ENCODE results near the gene ZNF827. TPM values are rescaled to one million over a fixed set of nuclear protein-coding genes. Genes with fewer than 3 reads are reported as not detected.
"Not testable (repeated sequence)": the region's sequence is repeated elsewhere in the genome, so short reads cannot be mapped to it uniquely, and the experiment has no call there.

ZNF827 gene
- total RNA-seq, 1 experiment from 2014 or later, result 1.8 TPM

DNA sequence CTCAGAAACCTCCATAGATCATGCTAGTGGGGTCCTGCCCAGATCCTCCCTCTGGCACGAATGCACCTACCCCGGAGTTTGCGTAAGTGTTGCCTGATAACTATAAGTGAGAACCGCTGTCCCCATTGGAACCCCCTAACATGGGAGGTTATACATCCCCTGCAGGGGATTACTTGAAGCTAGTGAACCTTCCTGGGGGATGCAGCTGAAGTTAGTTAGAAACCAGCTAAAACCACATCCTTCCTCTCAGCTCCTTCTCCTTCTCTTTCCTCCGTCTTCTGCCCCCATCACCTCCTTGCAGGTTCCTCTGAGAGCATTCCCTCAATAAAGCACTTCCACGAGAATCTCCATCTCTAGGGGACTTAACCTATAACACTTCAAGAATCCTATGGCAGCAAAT lies 95.0 kb downstream of the ZNF827 start:
- DNase-seq (ENCODE audit: low read depth), result no peak
- in situ Hi-C loops (cut with HindIII; ENCODE audit: low pct_unique_long_range_greater_than_20kb, low sequenced_read_pairs), result no loop called here

DNA sequence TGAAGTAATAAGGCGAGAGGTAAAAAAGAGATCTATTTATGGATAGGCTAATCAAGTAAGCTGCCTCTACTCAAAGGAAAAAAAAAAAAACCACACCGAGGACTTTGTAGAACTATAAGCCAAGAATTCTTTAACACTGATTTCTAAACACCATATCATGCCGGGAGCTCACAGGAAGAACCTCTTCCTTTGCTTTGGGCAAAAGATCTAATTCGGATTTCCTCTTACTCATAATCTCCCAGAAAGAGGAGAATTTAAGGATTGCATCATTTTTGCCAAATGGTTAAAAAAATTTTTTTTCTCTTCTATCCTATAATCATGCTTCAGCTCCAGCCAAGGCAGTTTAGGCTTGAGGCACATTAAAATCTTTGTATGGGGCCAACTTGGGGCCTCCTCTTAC lies 95.5 kb downstream of the ZNF827 start:
- in situ Hi-C loops (cut with HindIII; ENCODE audit: low pct_unique_long_range_greater_than_20kb, low sequenced_read_pairs), result no loop called here
- DNase-seq (ENCODE audit: low read depth), result no peak

DNA sequence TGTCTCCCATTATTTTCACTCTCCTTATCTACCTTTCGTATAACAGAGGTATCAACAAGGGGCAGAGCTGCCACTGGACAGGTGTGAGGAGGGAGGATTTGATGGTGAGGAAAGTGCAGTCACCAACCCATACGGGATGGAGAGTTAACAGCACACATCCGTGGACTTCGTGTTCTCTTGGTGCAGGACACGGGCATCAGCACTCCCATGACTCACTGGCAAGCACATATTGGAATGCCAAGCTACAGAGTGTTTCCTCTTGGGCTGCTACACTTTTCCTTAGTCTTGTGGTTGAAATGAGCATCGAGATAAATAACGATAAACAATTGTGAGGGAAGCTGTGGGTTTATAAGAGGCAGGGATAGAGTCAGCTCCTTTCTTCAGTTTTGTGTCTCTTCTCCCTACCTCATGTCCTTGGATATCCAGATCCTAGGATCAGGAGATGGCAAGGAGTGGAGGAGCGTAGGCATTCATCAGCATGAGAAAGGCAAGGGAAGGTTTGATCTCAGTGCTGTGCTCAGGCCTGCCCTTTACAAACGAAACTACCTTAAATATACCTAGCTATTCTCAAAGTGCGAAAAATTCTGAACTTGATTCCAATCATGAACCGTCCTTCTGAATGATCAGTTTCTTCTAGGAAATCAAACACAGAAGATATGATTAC lies 96.3 kb downstream of the ZNF827 start:
- DNase-seq (ENCODE audit: low read depth), result no peak
- in situ Hi-C loops (cut with HindIII; ENCODE audit: low pct_unique_long_range_greater_than_20kb, low sequenced_read_pairs), result no loop called here

DNA sequence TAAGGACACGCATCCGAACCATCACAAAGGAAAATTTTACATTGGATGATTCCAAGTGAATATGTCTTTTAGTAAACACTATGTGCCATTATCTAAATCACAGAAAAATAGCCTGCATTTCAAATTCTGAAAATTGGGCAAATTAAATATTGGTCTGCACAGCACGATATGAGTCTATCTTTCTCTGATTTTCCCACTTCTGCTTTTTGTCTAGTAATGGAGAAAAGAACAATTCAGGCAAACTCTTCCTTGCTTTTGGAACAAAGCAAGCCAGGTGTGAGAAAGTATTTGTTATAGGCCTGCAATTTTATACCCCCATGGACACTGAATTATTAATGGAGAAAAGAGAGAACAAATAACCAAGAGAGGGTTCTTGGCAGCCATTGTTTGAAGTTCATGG lies 97.8 kb downstream of the ZNF827 start:
- DNase-seq (ENCODE audit: low read depth), result no peak
- in situ Hi-C loops (cut with HindIII; ENCODE audit: low pct_unique_long_range_greater_than_20kb, low sequenced_read_pairs), result no loop called here

DNA sequence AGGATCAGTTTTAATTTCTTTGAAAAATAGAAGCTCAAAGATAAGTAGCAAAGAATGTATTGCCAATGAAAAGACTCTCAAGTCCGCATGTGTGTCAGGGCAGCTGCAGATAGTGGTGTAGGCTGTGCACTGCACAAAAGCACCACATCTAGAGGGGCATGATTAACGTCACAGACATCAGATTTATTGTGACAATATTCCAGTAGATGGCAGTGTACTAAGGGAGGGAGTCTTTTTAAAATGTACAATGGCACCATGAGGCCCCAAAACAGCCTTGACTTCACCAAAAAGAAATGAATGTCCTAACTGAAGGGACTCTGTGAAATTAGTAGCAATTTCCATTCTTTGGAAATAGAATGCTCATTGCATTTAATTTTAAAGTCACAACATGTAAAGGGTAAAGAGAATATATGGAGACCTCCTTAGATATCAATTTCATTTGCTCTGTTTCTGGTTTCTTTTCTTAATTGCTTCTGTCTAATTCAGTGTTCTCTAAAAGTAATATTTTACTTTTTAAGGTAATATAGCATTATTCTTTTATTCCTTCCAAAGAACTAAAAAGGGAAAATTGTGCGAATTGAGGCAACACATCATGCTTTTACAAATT lies 98.4 kb downstream of the ZNF827 start:
- peak; percentile 56 for DNase-seq (ENCODE audit: low read depth)
- in situ Hi-C loops (cut with HindIII; ENCODE audit: low pct_unique_long_range_greater_than_20kb, low sequenced_read_pairs), result no loop called here

DNA sequence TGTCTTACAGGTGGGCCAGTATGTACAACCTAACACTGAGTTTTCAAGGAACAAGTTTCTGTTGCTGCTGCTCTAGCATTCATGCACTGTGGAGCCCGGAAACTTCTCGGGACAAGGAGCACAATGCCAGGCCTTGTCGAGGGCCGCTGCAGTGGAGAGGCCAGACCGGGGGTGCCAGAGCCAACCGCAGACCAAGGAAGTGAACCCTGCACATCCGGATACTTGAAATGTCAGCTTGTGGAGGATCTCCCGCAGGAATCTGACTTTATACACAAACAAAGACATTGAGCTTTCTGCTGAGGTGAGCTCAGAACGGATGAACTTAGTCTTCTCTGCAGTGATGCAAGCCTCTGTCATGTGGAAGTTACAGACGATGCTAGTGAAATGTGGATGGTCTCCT lies 99.5 kb downstream of the ZNF827 start:
- DNase-seq (ENCODE audit: low read depth), result no peak
- in situ Hi-C loops (cut with HindIII; ENCODE audit: low pct_unique_long_range_greater_than_20kb, low sequenced_read_pairs), result no loop called here

DNA sequence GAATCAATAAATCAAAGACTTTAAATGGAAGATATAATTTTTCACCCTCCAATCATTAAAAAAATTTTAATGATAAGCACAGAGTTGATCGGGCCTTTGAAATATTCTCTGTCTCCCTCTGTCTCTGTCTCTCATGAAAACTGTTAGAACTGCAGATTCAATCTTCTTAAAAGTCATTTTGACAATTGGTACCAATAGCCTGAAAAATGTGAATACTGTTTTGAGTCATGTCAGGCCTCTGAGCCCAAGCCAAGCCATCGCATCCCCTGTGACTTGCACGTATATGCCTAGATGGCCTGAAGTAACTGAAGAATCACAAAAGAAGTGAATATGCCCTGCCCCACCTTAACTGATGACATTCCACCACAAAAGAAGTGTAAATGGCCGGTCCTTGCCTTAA lies 106.2 kb downstream of the ZNF827 start:
- in situ Hi-C loops (cut with HindIII; ENCODE audit: low pct_unique_long_range_greater_than_20kb, low sequenced_read_pairs); DNase-seq (ENCODE audit: low read depth): not testable (repeated sequence)

DNA sequence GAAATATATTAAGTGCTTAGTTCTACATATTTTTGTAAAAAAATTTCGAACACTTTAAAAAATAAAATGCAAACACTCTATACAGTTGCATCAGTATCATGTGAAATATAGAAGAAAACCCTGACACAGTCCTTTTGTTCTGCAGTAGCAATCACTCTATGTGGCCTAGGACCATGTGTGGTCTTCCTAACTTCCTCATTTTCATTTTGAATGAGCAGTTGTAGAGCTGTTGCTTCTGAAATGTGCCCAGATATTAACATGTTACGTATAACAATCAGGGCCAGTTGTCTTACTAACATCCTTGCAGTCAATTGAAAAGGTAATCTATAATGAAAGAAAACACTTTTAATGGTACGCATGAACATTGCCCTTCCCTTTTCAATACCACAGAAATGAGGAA lies 107.9 kb downstream of the ZNF827 start:
- in situ Hi-C loops (cut with HindIII; ENCODE audit: low pct_unique_long_range_greater_than_20kb, low sequenced_read_pairs), result no loop called here
- no peak for DNase-seq (ENCODE audit: low read depth)

DNA sequence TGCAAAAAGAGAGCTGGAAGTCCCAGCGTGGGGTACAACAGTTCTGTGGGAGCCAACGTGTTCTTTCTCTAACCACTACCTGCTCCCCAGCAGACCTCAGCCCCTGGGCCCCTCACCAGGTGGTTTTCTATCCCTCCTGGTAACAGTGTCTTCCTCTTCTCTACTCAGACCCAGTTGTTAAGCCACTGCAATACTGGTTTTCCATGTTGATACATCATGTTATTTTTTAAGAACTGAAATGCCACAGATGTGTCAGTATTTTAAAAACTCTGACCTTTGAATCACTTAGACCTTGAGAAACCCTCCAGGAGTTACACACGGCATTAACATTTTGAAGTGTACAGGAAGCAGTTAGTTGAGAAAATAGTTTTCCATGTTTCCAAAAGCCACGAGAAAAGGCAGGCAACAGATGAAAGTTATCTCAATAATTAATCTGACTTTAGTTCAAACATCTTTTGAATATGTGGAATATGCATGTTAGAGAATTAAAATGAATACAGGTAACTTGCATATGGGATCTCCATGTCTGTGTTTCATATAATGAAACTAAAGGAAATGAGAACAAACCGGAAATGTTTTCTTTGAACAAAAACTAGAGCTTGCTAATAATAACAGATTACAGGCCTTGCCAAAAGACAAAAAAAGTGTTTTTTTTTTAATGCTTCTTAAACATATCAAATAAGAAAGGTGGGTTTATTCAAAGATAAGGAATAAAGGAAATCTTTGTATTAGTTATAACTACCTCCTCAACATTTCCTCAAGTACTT lies 108.8 kb downstream of the ZNF827 start:
- no peak for DNase-seq (ENCODE audit: low read depth)
- in situ Hi-C loops (cut with HindIII; ENCODE audit: low pct_unique_long_range_greater_than_20kb, low sequenced_read_pairs), result no loop called here

DNA sequence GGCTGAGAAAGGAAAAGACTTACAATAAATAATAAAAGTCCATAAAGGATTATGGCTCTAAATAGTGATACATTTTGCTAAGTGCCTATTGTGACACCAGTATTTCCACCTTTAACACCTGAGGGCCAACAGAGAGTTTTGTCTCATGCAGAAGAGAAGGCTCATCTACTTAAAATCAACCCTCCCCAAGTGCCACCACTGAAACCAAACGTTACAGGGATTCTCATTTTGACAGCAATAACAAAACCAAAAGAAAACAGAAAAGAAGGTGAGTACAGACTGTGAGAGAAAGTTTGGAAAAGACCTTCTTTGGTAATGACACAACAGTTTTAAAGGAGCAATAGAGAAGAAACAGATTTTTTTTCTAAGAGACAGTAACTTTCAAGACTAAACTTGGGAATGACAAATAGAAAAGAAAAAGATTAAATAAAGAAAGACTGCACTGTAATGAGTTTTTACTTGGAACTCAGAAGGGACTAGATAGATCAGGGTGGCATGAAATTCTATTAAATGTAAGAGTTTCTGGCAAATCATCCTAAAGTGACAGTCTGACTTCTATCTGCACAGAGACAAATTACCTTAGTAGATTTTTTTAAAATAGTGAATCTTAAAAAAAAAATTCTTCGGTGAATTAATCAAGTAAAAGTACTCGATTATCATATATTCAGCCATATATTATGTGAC lies 109.7 kb downstream of the ZNF827 start:
- no peak for DNase-seq (ENCODE audit: low read depth)
- in situ Hi-C loops (cut with HindIII; ENCODE audit: low pct_unique_long_range_greater_than_20kb, low sequenced_read_pairs), result no loop called here

DNA sequence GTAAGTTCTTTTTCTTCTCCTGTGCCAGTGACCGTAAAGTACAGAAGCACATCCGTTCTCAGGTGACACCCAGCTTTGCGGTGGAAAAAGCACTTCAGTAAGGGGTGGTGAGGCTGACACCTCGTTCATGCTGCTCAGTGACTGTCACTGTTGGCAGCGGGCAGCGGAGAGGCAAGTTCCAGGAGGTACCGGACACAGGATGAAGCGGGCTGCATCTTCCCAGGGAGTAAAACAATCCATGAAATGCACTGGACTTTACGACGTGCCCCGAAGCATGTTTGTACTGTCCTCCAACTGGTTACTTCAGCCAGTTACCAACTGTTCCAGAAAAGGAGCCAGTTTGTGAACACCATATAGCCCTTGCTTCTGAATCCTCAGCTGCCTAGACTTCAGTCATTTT lies 110.7 kb downstream of the ZNF827 start:
- DNase-seq (ENCODE audit: low read depth), result no peak

DNA sequence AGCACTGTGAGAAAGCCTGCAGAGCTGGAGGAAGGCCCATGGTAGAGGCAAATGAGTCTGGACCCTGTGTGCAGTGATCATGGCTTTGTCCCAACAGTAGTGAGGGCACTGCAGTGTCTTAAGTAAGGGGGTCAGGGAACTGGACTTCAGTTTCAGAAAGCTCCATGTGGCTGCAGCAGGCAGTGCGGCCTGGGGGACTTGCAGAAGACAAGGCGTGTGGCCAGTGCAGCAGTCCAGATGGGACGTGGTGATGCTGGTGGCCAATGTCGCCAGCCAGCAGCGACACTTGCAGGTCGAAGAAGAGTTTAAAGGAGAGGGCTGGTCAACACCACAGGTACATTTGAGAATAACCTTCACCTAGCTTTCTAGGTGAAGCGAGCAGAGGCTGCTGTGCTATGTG lies 113.4 kb downstream of the ZNF827 start:
- DNase-seq (ENCODE audit: low read depth), result no peak
- in situ Hi-C loops (cut with HindIII; ENCODE audit: low pct_unique_long_range_greater_than_20kb, low sequenced_read_pairs), result no loop called here

More for the DNA sequence above, 110.7 kb downstream of the ZNF827 start:
- in situ Hi-C loops (cut with HindIII; ENCODE audit: low pct_unique_long_range_greater_than_20kb, low sequenced_read_pairs), result no loop called here

DNA sequence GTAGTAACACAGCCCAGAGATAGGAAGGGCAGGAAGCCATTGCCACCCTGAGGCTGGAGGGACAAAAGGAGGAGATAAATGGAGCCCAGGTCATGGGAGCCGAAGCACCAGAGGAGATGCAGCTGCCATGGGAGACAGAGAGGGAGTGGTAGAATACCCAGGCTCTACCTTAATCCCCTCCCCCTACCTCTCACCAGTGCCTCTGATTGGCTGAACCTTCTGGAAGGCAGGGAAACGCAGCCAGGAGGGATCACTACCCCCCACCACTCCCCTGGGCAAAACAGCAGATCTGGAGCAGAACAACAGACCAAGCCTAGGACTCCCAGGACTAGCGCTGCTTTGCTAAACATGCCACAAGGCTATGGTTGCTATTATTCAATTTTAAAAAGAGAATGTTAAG lies 114.2 kb downstream of the ZNF827 start:
- in situ Hi-C loops (cut with HindIII; ENCODE audit: low pct_unique_long_range_greater_than_20kb, low sequenced_read_pairs), result no loop called here
- DNase-seq (ENCODE audit: low read depth), result no peak

DNA sequence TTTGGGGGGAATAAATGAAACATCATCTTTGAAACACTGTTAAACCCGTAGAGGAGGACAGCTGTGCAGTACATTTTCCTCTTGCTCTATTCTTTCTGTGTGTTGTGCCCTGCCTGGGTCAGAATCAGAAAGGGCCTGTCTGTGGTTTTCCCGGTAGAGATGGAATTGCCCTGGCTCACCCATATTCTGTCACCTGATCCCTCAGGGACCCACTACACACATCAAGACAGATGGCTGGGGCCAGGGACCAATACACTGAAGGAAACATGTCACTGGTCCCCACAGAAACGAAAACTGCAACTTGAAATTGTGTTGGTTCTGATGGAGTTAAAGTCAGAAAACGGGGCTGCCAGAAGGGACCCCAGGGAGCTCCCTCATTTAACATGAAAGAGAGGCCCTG lies 114.9 kb downstream of the ZNF827 start:
- in situ Hi-C loops (cut with HindIII; ENCODE audit: low pct_unique_long_range_greater_than_20kb, low sequenced_read_pairs), result no loop called here
- no peak for DNase-seq (ENCODE audit: low read depth)

DNA sequence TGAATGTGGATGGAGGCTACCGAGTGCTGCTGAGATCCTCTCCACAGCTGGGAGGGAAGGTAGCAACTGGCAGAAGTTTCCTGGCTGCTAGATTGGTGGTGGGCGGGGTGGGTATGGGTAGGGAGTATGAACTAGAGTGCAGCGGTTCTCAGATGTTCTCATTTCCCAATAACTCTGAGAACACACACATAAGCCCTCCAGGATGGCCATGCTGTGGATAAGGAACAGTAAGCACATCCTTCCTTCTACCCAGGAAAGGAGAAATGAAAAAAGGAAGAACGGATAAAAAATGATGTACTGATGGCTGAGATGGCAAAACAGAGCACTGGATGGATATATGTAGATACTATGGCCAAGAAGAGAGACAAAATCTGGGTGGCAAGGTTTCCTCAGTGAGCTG lies 116.0 kb downstream of the ZNF827 start:
- no peak for DNase-seq (ENCODE audit: low read depth)
- in situ Hi-C loops (cut with HindIII; ENCODE audit: low pct_unique_long_range_greater_than_20kb, low sequenced_read_pairs), result no loop called here

DNA sequence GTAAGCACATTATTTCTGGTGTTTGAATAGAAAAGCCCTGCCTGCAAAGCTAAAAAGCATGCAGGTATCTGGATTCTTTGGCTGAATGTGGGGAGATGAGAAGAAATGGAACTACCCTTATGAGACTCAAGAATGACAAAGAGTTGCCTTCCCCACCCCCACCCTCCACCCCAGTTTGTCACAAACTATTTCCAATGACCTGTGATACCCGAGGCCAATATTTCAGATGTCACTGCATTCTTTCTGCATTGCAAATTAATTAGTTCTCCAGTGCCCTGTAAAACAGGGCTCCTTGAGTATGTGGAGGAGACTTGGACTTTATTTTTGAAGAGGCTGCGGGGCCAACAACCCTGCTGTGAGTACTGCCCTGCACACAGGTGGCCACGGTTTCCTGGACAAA lies 116.4 kb downstream of the ZNF827 start:
- in situ Hi-C loops (cut with HindIII; ENCODE audit: low pct_unique_long_range_greater_than_20kb, low sequenced_read_pairs), result no loop called here

DNA sequence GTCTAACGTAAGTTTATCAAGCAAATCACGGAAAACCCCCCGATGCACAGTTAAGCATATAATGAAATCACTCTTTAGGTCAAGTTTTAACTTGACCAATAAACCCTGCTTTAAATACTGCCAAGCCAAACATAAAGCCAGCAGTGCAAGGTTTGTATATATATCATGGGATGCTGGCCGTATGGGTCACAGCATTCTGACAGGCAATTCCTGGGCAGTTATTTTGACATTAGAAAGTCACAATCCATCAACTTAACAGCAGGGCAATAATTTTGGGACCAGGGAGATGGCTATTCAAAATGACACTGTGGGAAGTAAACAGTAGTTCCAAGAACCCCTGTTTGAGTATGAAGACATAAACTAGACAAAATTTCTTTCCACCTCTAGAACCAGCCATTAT lies 116.9 kb downstream of the ZNF827 start:
- in situ Hi-C loops (cut with HindIII; ENCODE audit: low pct_unique_long_range_greater_than_20kb, low sequenced_read_pairs), result no loop called here
- DNase-seq (ENCODE audit: low read depth), result no peak

More for the DNA sequence above, 116.4 kb downstream of the ZNF827 start:
- no peak for DNase-seq (ENCODE audit: low read depth)

DNA sequence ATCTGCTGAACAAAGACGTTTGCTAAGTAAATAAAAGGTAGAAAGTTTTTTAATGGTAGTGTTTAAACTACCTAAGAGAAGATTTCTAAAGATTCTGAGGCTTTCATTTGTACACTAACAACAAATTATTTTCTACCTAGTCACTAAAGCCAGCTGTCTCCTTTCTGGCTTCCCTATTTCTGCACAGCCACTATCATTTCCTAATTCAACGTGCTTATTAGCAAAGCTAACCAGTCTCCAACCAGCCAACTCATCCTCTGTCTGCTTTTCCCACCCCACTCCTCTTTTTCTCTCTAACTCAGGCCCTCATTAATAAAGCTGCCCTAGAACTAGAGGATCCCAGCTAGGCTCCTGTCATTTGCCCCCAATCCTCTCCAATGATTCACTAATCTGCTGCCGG lies 118.2 kb downstream of the ZNF827 start:
- no peak for DNase-seq (ENCODE audit: low read depth)
- in situ Hi-C loops (cut with HindIII; ENCODE audit: low pct_unique_long_range_greater_than_20kb, low sequenced_read_pairs), result no loop called here

DNA sequence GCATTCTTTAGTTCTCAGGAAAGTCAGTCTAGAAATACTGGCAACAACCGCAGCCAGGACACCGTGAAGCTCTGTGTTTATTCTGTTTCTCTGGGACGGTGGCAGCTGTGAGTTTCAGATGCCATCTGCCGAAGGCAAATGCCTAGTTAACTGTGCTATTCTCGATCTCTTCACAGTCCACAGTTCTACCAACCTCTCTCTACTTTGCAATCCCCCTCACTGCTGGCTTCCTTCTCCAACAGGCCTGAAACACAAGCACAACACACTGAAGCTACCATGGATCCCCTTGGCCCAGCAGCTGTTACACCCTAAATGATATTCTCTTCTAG lies 118.8 kb downstream of the ZNF827 start:
- in situ Hi-C loops (cut with HindIII; ENCODE audit: low pct_unique_long_range_greater_than_20kb, low sequenced_read_pairs), result no loop called here
- DNase-seq (ENCODE audit: low read depth), result no peak
